Activated gamma-delta T cell treated with Interleukin-2 at 50 U/mL for 16 hours (primary cell): ENCODE results near the gene TMEM161B.
"Not testable (repeated sequence)": the region's sequence is repeated elsewhere in the genome, so short reads cannot be mapped to it uniquely, and the experiment has no call there.

Source experiments
- DNase-seq: peaks from one replicate; pipeline ENCODE4 v3.0.0-alpha.2; 2020

The TMEM161B gene

DNA sequence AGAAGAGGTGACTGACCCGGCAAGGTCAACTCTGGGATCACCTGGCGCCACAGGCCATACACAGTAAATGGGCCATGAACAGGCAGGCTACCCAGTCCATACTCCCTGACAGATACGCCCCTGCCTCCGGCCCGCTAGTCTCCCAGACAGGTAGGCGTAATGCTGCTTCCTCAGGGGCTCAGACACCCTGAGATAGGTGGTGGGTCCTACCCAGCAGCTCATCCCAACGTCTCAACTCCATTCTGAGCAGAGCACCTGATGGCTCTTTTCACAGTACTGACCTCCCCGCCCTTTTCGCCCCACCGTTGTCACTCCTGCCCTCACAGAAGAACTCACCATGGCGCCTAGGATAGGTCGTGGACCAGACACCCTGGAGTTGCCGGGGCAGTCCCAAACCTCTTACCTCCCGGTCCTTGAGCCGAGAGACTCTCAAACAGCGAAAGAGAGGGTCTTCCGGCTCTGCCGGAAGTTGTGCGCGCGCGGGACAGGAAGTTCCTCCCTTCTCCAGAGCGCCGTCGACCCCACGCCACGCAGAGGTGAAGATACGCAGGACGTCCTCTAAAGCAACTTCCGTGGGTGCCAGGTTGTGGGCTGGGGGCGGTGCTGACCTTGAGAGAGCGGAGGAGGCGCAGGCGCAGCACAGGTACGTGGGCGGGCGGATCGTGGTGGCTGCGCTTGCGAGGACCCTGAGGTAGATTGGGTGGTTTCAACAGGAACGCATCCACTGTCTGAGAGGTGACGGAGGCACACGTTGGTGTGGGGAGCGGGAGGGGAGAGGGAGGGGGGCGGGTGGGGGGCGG, at the start of gene TMEM161B:
TSS of gene TMEM161B (minus strand) at position 461 of the 800 bp plus-strand sequence. CDS start at position 339, 122 bp downstream.
- peak; percentile 94 for DNase-seq

DNA sequence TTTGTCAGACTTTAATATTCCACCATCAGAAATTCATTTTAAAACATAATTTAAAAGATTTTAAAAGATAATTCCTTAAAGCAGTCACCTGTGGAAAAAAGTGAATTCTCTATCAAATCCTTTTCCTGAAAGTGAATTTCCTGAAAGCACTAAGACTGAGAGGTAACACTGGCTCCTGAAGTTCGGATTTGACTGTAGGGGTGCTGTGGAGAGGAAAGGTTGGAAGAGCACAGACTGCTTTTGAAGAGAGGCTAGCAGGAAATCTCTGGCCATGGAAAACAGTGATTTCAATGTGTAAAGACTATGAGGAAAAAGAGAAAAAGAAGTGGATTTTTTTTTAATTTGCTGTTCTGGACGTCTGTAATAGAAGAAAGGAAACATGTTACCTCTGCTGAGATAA, 35.7 kb upstream of the TMEM161B start:
- DNase-seq, result no peak

DNA sequence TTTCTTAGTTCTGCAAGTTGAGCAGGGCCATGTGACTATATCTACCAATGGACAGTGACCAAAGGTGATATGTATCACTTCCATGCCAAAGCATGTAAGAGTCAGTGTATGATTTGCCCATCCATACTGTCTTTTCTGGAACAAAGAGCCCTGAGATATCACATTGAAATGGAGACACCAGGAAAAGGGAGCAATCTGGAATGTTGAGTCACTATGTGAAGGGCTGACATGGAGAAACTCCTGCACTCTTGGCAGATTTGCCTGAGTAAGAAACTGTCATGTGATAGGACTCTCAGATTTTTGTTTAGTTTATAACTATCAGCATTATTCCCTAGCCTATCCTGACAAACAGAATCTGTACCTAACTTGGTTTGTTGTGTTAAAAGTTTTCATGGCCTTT, 29.8 kb upstream of the TMEM161B start:
- DNase-seq, result no peak

DNA sequence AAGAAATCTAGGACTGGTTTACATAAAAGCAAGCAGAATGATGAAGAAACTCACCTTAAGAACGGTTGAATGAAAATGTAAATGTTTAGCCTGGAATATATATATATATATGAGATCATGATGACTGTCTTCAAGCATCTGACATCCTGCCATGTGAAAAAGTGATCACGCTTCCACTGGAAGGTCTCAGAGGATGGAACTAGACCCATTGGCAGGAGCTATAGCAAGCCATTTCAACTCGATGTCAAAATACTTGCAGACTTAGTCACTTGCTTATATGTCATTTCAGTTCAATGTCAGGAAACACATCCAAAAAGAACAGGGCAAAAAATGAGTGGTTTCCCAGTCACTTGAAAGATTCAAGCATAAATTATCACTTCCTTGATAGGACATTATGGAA, 22.2 kb upstream of the TMEM161B start:
- DNase-seq, result no peak

DNA sequence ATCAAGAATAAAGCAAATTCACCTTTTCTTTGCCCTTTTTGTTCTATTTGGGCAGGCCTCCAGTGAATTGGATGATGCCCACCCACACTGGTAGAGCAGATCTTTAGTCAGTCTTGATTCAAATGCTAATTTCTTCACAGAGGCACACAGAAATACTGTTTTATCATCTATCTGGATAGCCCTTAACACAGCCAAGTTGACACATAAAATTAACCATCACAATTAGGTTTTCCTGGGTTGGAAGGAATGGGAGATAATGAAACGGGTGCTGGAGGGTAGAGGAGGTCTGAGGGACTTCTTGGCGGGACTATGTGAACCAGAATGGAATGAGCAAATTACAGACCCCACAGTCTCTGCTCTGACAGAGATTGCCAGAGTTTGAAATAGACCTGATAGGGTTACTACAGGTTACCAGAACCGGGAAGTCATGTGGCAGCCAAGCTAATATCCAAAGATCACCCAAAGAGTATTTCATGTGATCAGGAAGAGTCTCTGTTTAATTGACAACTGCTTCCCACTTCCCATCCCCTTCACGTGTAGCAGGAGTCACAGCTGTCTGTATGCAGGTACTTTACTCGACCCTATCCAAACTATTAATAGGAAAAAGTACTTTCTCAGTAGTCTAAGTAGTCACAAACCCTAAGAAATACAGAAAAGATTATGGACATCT, 20.0 kb upstream of the TMEM161B start:
- DNase-seq, result no peak

DNA sequence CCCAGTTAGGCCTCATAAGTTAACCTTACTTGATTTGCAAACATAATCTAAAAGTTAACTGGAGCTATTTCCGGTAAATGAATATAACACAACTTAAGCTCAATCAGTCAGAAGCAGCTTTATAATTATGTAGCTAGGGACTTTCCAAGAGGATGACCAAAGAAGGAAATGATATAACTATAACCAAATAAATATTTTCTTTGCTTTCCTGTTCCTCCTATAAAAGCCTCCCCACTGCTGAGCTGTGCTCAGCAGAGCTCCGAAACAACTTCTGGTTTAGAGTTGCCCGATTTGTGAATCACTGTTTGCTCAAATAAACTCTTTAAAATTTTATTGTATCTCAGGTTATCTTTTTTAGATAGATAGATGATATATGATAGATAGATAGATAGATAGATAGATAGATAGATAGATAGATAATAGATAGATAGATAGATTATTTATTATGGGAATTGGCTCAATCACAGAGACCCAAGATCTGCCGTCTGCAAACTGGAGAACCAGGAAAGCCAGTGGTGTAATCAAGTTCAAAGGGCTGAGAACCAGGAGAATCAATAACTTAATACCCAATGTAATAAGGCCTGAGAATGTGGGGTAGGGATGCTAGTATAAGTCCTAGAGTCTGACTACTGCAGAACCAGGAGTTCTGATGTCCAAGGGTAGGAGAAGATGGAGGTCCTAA, 19.3 kb upstream of the TMEM161B start:
- DNase-seq, result no peak

DNA sequence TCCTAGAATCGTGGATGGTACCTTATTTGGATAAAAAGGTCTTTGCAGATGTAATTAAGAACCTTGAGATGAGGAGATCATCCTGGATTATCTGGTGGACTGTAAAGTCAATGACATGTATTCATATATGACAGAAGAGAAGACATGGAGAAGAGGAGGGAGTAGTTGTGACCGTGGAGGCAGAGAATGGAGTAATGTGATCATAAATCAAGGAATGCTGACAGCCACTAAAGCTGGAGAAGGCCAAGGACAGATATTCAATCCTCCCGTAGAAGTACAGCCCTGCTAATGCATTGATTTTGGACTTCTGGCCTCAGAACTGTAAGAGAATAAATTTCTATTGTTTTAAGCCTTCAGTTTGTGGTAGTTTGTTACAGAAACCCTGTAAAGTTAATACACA, 18.7 kb upstream of the TMEM161B start:
- no peak for DNase-seq

DNA sequence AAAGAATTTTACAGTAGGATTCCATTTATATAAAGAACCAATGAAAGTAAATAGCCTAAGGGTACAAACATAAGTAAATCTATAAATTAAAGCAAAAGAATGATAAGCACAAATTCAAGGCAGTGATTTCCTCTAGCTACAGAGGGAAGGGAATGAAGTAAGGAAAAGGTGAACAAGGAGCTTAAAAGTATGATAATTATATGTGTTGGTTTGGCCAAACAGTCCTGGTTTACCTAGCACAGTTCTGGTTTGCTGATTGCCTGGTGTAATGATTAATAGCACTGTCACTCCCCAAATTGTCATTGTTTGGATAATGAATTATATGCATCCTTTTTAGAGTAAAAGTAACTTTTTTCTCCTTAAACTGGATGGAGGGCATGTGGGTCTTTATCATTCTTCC, 15.0 kb upstream of the TMEM161B start:
- no peak for DNase-seq

DNA sequence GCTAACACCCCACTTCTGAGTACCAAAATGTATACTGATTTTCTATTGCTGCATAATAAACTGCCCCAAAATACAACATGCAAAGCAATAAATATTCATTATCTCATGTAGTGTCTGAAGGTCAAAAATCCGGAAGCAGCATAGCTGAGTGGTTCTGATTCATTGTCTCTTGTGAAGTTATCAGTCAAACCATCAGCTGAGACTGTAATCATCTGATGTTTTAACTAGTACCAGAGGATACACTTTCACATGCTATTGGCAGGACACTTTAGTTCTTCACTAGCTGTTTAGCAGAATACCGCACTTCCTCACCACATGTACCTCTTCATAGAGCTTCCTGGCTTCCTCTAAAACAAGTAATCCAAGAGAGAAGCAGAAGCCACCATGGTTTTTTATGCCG, 12.7 kb upstream of the TMEM161B start:
- DNase-seq, result no peak

DNA sequence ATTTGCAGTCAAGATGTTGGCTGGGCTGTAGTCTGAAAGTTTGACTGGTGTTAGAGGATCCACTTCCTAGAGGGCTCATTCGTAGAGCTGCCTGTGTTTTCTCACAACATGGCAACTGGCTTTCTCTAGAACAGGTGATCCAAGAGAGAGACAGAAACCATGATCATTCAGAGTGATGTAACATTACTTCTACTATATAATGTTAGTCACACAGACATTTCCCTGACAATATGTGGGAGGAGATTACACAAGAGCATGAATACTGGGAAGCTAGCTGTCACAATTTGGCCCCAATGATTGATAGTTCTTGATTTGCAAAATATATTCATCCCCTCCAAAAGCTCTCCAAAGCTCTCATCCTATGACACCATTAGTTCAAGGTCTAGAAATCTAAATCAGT, 10.9 kb upstream of the TMEM161B start:
- no peak for DNase-seq

DNA sequence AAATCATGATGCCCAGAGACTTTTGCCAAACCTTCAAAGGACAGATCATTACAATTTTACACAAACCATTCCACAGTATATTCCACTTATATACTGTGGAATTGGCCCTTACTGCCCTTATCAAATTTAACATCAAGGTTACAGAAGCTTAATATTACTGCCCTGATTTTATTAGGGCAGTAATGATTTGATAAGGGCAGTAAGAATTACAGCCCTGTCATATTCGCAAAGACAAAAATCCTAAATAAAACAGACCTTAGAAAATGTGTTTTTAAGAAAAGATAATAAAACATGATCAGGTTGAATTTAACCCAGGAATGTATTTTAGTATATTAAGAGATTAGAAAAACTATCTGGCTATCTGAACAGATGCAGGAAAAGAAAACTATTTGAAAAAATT, 7.7 kb upstream of the TMEM161B start:
- DNase-seq, result no peak

DNA sequence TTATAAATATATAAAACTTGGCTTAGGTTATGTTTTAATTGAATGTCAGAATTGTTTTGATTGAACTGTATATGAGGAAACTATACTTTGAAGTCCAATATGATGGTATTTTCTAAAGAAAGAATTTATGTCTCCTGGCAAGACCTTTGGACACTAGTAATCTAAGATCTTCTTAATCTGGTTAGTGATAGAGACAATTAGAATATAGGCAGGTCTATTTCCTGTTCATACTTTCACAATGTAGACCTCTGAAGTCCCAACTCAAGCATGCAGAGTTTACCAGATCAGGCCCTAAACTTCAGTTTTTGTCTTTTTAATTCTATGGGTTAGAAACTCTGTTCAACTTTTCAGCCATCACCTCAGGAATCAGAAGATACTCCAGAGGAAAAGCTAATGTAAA, 6.9 kb upstream of the TMEM161B start:
- DNase-seq, result no peak

DNA sequence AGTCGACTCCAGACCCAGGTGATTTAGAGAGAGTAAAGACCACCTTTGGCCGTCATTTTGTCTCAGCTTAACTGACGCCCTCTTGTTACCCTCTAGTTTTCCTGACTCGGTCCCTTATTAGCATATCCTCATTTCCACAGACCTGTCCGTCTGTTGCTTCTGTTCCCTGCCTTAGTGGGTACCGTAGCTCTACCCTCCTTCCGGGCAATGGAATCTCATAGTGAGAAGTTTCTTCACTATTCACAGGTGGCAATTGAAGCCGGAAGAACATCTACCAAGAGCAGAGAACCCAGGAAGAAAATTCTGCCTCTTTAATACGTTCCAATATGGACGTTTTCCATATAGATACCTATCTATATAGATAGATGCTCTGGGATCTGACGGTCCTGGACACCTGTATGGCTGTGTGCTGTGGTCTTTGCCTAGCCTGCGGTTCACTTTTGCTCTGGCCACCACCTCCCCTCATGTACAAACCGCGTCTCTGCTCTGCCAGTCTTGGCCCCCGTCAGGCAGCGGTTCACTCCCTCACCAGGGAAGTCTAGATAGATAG, 652 bp upstream of the TMEM161B start:
- DNase-seq, result peak; percentile 4

DNA sequence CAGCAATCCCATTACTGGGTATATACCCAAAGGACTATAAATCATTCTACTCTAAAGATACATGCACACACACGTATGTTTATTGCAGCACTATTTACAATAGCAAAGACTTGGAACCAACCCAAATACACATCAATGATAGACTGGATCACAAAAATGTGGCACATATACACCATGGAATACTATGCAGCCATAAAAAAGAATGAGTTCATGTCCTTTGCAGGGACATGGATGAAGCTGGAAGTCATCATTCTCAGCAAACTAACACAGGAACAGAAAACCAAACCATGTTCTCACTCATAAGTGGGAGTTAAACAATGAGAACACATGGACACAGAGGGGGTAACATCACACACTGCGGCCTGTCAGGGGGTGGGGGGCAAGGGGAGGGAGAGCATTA, 4.1 kb downstream of the TMEM161B start:
- DNase-seq, result not testable (repeated sequence)

DNA sequence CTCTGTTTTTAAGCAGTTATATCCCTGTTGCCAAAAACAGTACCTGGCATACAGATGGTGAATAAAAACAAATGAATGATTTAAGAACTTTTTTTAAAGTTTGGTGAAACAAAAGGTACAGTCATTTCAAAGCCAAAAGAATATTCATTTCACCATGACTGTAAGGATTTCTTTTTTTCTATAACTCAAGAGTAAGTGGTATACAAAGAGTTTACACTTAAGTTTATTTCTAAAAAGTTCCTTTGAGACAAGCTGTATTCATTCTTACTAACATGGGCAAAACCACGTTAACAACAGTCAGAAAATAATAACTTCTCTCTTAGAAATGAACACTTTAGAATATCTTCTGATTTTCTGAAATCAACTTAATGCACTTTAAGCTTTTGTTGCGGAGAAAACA, 5.3 kb downstream of the TMEM161B start:
- no peak for DNase-seq

DNA sequence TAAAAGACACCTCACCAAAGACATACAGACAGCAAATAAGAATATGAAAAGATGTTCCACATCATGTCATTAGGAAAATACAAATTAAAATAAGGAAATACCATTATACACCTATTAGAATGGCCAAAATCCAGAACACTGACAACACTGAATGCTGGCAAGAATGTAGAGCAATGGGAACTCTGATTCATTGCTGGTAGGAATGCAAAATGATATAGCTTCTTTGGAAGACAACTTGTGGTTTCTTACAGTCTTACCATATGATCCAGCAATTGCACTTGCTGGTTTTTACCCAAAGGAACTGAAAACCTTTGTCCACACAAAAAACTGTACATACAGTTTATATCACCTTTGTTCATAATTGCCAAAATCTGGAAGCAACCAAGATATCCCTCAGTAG, 6.5 kb downstream of the TMEM161B start:
- no peak for DNase-seq

DNA sequence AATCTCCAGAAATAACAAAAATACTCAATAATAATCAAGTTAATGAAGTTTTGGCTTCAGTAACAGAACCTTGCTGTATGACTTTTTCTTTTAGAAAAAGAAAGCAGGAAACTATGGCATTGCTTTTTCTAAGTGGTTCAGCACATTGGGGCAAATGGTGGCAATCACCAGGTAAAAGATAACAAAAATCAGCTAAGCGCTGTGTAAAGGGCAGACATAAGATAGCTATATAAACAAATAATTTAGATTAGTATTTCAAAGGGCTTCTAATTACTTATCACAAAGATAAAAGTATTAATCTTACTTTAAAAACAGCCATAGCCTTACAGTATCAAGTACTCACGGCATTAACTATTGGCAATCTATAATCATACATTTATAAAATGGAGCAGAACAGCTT, 10.0 kb downstream of the TMEM161B start:
- no peak for DNase-seq

DNA sequence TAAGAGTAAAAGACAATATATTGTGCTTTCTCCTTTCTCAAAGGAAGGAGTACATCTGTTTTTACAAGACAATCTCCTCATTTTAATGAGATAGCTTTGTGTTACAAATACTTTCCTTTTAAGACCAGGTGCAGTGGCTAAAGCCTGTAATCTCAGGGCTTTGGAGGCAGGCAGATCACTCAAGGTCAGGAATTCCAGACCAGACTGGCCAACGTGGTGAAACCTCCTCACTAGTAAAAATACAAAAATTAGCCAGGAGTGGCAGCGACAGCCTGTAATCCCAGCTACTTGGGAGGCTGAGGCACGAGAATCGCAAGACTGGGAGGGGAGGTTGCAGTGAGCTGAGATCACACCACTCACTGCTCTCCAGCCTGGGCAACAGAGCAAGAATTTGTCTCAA, 11.8 kb downstream of the TMEM161B start:
- no peak for DNase-seq

DNA sequence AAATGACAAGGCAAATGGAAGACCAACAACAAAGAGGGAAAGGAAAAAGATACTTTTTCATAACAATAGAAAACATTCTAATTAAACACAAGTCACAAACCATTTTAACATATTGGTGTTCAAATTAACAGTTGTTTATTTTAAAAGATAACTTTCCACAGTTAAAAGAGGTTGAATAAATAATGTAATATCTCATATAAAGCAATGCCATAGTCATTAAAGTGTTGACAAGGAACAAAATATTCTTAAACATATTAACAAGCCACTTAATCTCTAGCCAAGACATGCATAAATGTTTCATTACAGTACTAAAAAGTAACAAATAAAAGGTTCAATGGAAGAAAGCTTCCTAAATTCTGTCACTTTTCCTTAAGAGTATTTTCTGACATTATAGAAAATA, 12.6 kb downstream of the TMEM161B start:
- no peak for DNase-seq

DNA sequence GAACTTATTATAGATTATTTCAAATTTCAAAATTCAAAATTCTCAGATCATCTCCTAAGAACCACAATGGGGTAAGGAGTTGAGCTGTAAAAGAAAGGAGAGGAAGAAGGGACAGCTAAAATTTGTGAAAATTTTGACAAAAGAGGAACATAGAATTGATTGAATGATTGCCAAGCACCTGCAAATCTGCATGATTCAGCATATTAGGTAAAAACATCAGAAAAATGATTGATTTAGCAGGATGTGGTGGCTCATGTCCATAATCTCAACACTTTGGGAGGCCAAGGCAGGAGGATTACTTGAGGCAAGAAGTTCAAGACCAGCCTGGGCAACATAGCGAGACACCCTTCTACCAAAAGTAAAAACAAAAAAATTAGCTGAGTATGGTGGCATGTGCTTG, 14.3 kb downstream of the TMEM161B start:
- no peak for DNase-seq

DNA sequence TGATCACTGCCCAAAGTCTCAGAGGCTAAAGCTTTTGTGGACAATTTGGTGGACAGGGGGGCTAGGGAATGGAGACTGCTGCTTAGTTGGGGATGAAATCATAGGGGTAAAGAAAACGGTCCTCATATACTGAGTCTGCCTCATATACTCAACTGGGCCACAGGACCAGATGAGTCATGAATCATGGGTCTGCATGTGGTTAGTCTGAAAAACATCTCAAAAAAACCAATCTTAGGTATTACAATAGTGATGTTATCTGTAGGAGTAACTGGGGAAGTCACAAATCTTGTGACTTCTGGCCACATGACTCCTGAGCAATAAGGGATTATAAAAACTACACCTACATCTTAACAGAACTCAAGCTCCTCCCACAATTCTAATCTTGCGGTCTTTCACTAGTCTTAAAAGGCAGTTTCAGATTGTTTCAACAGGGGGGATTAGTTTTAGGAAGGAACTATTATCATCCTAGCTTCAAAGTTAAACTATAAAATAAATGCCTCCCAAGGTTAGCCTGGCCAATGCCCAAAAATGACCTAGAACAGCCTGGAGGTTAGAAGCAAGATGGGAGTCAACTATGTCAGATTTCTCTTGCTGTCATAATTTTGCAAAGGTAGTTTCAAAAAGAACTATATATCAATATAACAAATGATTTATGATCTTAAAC, 17.5 kb downstream of the TMEM161B start:
- no peak for DNase-seq

DNA sequence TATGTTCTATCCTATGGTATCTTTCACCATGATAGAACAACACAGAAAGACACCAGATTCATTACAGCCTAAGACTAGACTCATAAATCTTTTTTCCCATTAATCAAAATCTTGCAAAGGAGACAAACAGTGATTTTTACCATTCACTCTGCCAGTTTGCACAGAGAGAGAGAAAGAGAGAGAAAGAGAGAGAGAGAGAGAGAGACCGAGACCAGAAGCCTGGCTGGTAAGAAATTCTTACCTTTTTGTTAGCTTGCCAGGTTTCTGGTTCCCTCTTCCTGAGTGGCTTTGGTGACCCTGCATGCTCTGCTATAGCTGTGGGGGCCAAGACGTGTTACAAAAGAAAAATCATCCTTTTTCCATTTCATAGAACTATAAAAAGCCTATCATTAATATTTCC, 18.6 kb downstream of the TMEM161B start:
- no peak for DNase-seq
